Ascending aorta (tissue), 2 donors: Measurements from ENCODE around the gene CCL22. TPM values are rescaled to one million over a fixed set of nuclear protein-coding genes. Genes with fewer than 3 reads are reported as not detected.
A peak's percentile ranks its signal among the peaks of the same experiment; 100 is the strongest.

Source experiments
- DNase-seq, 2 donors: peaks; one replicate each; pipeline ENCODE4 v3.0.0-alpha.2; 2019; ENCODE audit warnings: low spot score in 2 of 2
- H3K27ac ChIP-seq, 2 donors: fragments of 200-600 bp; sonication (generic); one replicate each; pipeline ENCODE4 v1.5.1; 2016 to 2017; ENCODE audit warnings: mild to moderate bottlenecking in 1 of 2
- H3K27me3 ChIP-seq: fragments of 200-600 bp; sonication (generic); one replicate; pipeline ENCODE4 v1.5.1; 2017
- H3K36me3 ChIP-seq, 2 donors: fragments of 200-600 bp; sonication (generic); one replicate each; pipeline ENCODE4 v1.5.1; 2016
- H3K4me1 ChIP-seq, 2 donors: fragments of 200-600 bp; sonication (generic); one replicate each; pipeline ENCODE4 v1.5.1; 2016 to 2017; ENCODE audit warnings: mild to moderate bottlenecking in 1 of 2
- H3K4me3 ChIP-seq, 2 donors: fragments of 200-600 bp; sonication (generic); one replicate each; pipeline ENCODE4 v1.5.1; 2016 to 2017; ENCODE audit warnings: mild to moderate bottlenecking in 1 of 2
- H3K9me3 ChIP-seq, 2 donors: fragments of 200-600 bp; sonication (generic); one replicate each; pipeline ENCODE4 v1.5.1; 2016
- CTCF ChIP-seq, 3 experiments: fragments of 200-600 bp in 2 of 3; fragments of 450-650 bp in 1 of 3; sonication (generic) in 2 of 3; IDR thresholded peaks; one replicate each; pipeline ENCODE4 v1.5.1; 2016 to 2019; ENCODE audit warnings: antibody characterized with exemption in 3 of 3, mild to moderate bottlenecking in 1 of 3, moderate library complexity in 1 of 3
- intact Hi-C: fragments of 100-400 bp; cut with DNase I; formaldehyde crosslinking; loops from one replicate; pipeline ENCODE4 v1.15.1; 2023
- total RNA-seq: library from RNA; depleted of rRNA; stranded (reverse); fragments of >200 nt; gene quantifications from one replicate; pipeline ENCODE4 v1.1.0, GENCODE V29; 2016

Gene CCL22
- total RNA-seq, 1 donor from 2014 or later: not detected

- no peak for TF ChIP-seq CTCF (IDR thresholded peaks at IDR 0.05)
- no peaks in the 10 kb centered on the region for H3K9me3 ChIP-seq
- peaks cover 21 to 24% of the 10 kb centered on the region in 2 donors for H3K36me3 ChIP-seq
- intact Hi-C loops: no loop called here
- no peak for DNase-seq
- peak overlapping the region; percentile 72 to 94 for H3K27ac ChIP-seq
- no peaks in the 10 kb centered on the region for H3K27me3 ChIP-seq
- H3K4me3 ChIP-seq: peak overlapping the region in 1 of 2 donors; percentile 23
- peaks cover 10 to 43% of the 10 kb centered on the region in 2 donors for H3K4me1 ChIP-seq
Observed at GRCh38 chr16:57377080-57377841, 18.7 kb downstream of the CCL22 start.

DNA sequence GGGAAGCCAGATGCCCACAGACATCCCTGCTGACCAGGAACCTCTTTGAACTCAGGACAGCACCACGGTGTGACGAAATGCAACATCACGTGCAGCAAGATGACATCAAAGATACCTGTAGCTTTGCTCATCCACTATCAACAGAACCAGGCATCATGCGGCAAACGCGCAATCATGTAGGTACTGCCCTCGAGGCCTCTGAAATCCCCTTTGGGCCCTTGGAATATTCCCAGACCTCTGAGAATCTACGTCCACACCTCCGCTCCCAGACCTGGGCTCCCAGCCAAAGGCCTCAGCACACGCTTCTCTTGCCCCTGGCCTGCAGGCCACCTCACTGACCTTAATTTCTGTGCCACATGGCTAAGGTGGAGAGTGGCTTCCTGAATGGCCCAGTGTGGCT is 21.0 kb downstream of the CCL22 start:
- intact Hi-C loops: no loop called here
- no peak for DNase-seq
- no peak overlapping the region for H3K4me3 ChIP-seq
- H3K9me3 ChIP-seq: no peaks in the 10 kb centered on the region
- H3K36me3 ChIP-seq: peaks cover 30% of the 10 kb centered on the region in 2 donors
- H3K4me1 ChIP-seq: peaks cover 10 to 51% of the 10 kb centered on the region in 2 donors
- H3K27ac ChIP-seq: peak overlapping the region; percentile 72 to 94
- H3K27me3 ChIP-seq: no peaks in the 10 kb centered on the region
- TF ChIP-seq CTCF (IDR thresholded peaks at IDR 0.05): no peak

GRCh38 chr16:57380671-57381462 is 22.3 kb downstream of the CCL22 start:
- DNase-seq: peak in 1 of 2 donors; percentile 72
- Histone ChIP-seq H3K27me3 (no peaks in the 10 kb centered on the region), H3K9me3 (no peaks in the 10 kb centered on the region), H3K36me3 (peaks cover 30% of the 10 kb centered on the region in 2 donors), H3K4me1 (peaks cover 2 to 42% of the 10 kb centered on the region in 2 donors), H3K27ac (peak overlapping the region; percentile 72 to 94), H3K4me3 (no peak overlapping the region)
- no peak for TF ChIP-seq CTCF (IDR thresholded peaks at IDR 0.05)
- intact Hi-C loops: no loop called here

GRCh38 chr16:57381791-57382534 is 23.4 kb downstream of the CCL22 start:
- no peak for DNase-seq
- peaks cover 30% of the 10 kb centered on the region in 2 donors for H3K36me3 ChIP-seq
- H3K9me3 ChIP-seq: no peaks in the 10 kb centered on the region
- no peak for TF ChIP-seq CTCF (IDR thresholded peaks at IDR 0.05)
- H3K4me3 ChIP-seq: no peak overlapping the region
- peak overlapping the region; percentile 72 to 94 for H3K27ac ChIP-seq
- peaks cover 0 to 46% of the 10 kb centered on the region in 2 donors for H3K4me1 ChIP-seq
- no peaks in the 10 kb centered on the region for H3K27me3 ChIP-seq
- intact Hi-C loops: no loop called here

DNA sequence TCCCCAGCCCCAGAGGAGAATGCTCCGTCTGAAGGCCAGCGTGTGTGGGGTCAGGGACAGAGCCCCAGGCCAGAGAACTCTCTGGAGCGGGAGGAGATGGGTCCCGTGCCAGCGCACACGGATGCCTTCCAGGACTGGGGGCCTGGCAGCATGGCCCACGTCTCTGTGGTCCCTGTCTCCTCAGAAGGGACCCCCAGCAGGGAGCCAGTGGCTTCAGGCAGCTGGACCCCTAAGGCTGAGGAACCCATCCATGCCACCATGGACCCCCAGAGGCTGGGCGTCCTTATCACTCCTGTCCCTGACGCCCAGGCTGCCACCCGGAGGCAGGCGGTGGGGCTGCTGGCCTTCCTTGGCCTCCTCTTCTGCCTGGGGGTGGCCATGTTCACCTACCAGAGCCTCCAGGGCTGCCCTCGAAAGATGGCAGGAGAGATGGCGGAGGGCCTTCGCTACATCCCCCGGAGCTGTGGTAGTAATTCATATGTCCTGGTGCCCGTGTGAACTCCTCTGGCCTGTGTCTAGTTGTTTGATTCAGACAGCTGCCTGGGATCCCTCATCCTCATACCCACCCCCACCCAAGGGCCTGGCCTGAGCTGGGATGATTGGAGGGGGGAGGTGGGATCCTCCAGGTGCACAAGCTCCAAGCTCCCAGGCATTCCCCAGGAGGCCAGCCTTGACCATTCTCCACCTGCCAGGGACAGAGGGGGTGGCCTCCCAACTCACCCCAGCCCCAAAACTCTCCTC is 24.1 kb downstream of the CCL22 start:
- H3K27ac ChIP-seq: peak overlapping the region; percentile 28 to 94
- H3K4me1 ChIP-seq: peaks cover 0 to 39% of the 10 kb centered on the region in 2 donors
- H3K36me3 ChIP-seq: peaks cover 30% of the 10 kb centered on the region in 2 donors
- intact Hi-C loops: no loop called here
- no peak for TF ChIP-seq CTCF (IDR thresholded peaks at IDR 0.05)
- H3K27me3 ChIP-seq: no peaks in the 10 kb centered on the region
- H3K9me3 ChIP-seq: no peaks in the 10 kb centered on the region
- no peak overlapping the region for H3K4me3 ChIP-seq
- DNase-seq: no peak
